DMS53 treated with DMSO at 0.1 percent for 48 hours (cell line): ENCODE measurements around the gene MS4A4E.
"Not testable (repeated sequence)": the region's sequence is repeated elsewhere in the genome, so short reads cannot be mapped to it uniquely, and the experiment has no call there.

Experiments used
- DNase-seq: peaks from one replicate; lab custom pipeline; 2025; ENCODE audit not compliant: unreplicated experiment; lab: John Stamatoyannopoulos, UW

The MS4A4E gene

GRCh38 chr11:60221692-60222091 lies 21.2 kb downstream of the MS4A4E start:
- peak; percentile 6 for DNase-seq

- DNase-seq: no peak
Measured at GRCh38 chr11:60221181-60221580, 21.8 kb downstream of the MS4A4E start.

GRCh38 chr11:60214386-60214785 lies 28.6 kb downstream of the MS4A4E start:
- DNase-seq: no peak

GRCh38 chr11:60211206-60211605 lies 31.7 kb downstream of the MS4A4E start:
- no peak for DNase-seq

- DNase-seq: no peak
Measured at GRCh38 chr11:60209977-60210376, 33.0 kb downstream of the MS4A4E start.

GRCh38 chr11:60208951-60209350 lies 34.0 kb downstream of the MS4A4E start:
- no peak for DNase-seq

- no peak for DNase-seq
Measured at GRCh38 chr11:60208146-60208895, 34.6 kb downstream of the MS4A4E start.

GRCh38 chr11:60206616-60207015 lies 36.3 kb downstream of the MS4A4E start:
- no peak for DNase-seq

GRCh38 chr11:60204922-60205321 lies 38.0 kb downstream of the MS4A4E start:
- no peak for DNase-seq

- DNase-seq: not testable (repeated sequence)
Measured at GRCh38 chr11:60201334-60201733, 41.6 kb downstream of the MS4A4E start.

- DNase-seq: no peak
Measured at GRCh38 chr11:60197442-60197841, 45.5 kb downstream of the MS4A4E start.

GRCh38 chr11:60195923-60196368 lies 47.0 kb downstream of the MS4A4E start:
- DNase-seq: no peak

GRCh38 chr11:60194511-60194910 lies 48.4 kb downstream of the MS4A4E start:
- DNase-seq: no peak

- peak; percentile 56 for DNase-seq
Measured at GRCh38 chr11:60193687-60194433, 49.1 kb downstream of the MS4A4E start.

- DNase-seq: not testable (repeated sequence)
Measured at GRCh38 chr11:60192564-60192963, 50.4 kb downstream of the MS4A4E start.

GRCh38 chr11:60188481-60188880 lies 54.5 kb downstream of the MS4A4E start:
- DNase-seq: not testable (repeated sequence)

GRCh38 chr11:60186128-60186527 lies 56.8 kb downstream of the MS4A4E start:
- not testable (repeated sequence) for DNase-seq

GRCh38 chr11:60185512-60185827 lies 57.5 kb downstream of the MS4A4E start:
- not testable (repeated sequence) for DNase-seq

- no peak for DNase-seq
Measured at GRCh38 chr11:60184824-60185511, 58.0 kb downstream of the MS4A4E start.

GRCh38 chr11:60183591-60184205 lies 59.2 kb downstream of the MS4A4E start:
- DNase-seq: no peak

- no peak for DNase-seq
Measured at GRCh38 chr11:60182541-60183330, 60.2 kb downstream of the MS4A4E start, which contains the start of gene MS4A6A. Gene MS4A6A, minus strand, starts transcription at chr11:60183083. Its CDS starts 1,356 bp downstream, at chr11:60181727.
